Prostate gland (tissue), 2 donors: ENCODE measurements around the gene CHID1. TPM values are rescaled to one million over a fixed set of nuclear protein-coding genes. Genes with fewer than 3 reads are reported as not detected.
A peak's percentile ranks its signal among the peaks of the same experiment; 100 is the strongest.

ENCODE experiments used
- DNase-seq: peaks from one replicate; pipeline ENCODE4 v3.0.0-alpha.2; 2019; ENCODE audit warnings: low spot score
- H3K27ac ChIP-seq, 2 donors: fragments of 200-600 bp; sonication (generic); 2 replicates each; pipeline ENCODE4 v1.5.1; 2017 to 2019
- H3K27me3 ChIP-seq: fragments of 200-600 bp; sonication (generic); replicated peaks from 2 replicates; pipeline ENCODE4 v1.5.1; 2019; ENCODE audit not compliant: insufficient read depth
- H3K36me3 ChIP-seq, 2 donors: fragments of 200-600 bp; sonication (generic); 1 replicate in 1 of 2; 2 replicates in 1 of 2; pipeline versions ENCODE4 v1.5.1 to v1.8.1; 2017 to 2019
- H3K4me1 ChIP-seq: fragments of 200-600 bp; sonication (generic); replicated peaks from 2 replicates; pipeline ENCODE4 v1.5.1; 2019
- H3K4me3 ChIP-seq, 2 donors: fragments of 200-600 bp; sonication (generic); 2 replicates each; pipeline ENCODE4 v1.5.1; 2017 to 2019
- H3K9me3 ChIP-seq: fragments of 200-600 bp; sonication (generic); 2 replicates; pipeline ENCODE4 v1.5.1; 2017
- CTCF ChIP-seq, 4 experiments: fragments of 200-600 bp in 2 of 4; fragments of 450-650 bp in 2 of 4; sonication (generic) in 2 of 4; IDR thresholded peaks; 1 replicate in 3 of 4; 2 replicates in 1 of 4; pipeline ENCODE4 v1.5.1; 2016 to 2019; ENCODE audit warnings: antibody characterized with exemption in 4 of 4, mild to moderate bottlenecking in 2 of 4, moderate library complexity in 2 of 4
- POLR2A ChIP-seq: fragments of 450-650 bp; IDR thresholded peaks from one replicate; pipeline ENCODE4 v1.6.1; 2016; ENCODE audit warnings: antibody characterized with exemption, mild to moderate bottlenecking
- POLR2AphosphoS5 ChIP-seq: sonication (generic); formaldehyde crosslinking; IDR thresholded peaks from one replicate; pipeline ENCODE4 v1.6.1; 2017; ENCODE audit warnings: antibody characterized with exemption
- WGBS: methylation state at CpG from one replicate; pipeline ENCODE4 v1.1.5; 2018; 5-methylcytosine and 5-hydroxymethylcytosine counted together
- intact Hi-C: fragments of 100-400 bp; cut with DNase I; formaldehyde crosslinking; loops from one replicate; pipeline ENCODE4 v1.14.2; 2022
- total RNA-seq, 2 donors: library from RNA; depleted of rRNA; stranded (reverse); fragments of >200 nt; gene quantifications; one replicate each; pipeline ENCODE4 v1.1.0, GENCODE V29; 2016

Gene CHID1
- total RNA-seq, 2 donors from 2014 or later, result 107 to 145 TPM

DNA sequence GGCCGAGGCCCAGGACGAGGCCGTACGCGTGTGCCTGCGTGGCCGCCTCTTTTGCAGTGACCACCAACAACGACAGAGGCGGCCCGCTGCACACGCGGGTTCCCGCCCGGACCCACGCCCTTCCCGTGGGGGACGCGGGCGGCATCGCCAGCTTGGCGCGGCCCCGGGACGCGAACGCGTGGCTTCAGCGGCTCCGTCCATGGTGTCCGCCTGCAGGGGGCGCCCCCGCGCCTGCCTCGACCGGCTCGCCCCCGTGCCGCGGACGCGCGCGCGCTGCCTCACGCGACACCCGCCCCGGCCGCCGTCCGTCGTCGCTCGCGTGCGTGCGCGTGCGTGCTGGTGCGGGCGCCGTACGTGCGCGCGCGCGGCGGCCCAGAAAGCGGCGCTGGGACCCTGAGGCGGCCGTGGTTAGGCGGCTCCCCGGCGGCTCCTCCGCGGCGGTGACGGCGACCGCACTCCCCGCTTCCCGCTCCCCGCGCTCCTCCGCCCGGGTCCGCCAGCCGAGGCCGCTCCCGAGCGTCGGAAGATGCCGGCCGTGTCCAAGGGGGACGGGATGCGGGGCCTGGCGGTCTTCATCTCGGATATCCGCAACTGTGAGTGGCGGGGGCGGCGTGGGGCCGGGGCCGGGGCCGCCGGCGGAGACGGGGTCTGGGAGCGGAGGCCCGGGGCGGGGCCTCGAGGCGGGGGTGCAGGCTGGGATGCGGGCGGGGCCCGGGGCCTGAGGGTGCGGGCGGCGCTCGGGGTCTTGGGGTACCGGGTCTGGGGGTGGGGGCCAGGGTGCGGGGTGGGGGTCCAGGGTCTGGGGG is 15.1 kb upstream of the CHID1 start, which contains the start of gene AP2A2:
Gene AP2A2, plus strand, starts transcription at position 375 of the 806 bp plus-strand sequence. Its CDS starts 152 bp downstream, at position 527.
- H3K4me3 ChIP-seq, result peak within 1 kb of the TSS; percentile 93 to 98
- WGBS, result under 1% methylated on average over 63 of the region's 124 CpGs
- intact Hi-C loops, result loop anchor here (5.0 kb wide), 1 partner anchor 78 kb away; no protein-coding TSS in a partner anchor
- no peaks in the 10 kb centered on the region for H3K36me3 ChIP-seq
- DNase-seq, result peak; percentile 82
- H3K27ac ChIP-seq, result peak within 1 kb of the TSS; percentile 80 to 93
- no peaks in the 10 kb centered on the region for H3K9me3 ChIP-seq
- H3K27me3 ChIP-seq, result no peaks in the 10 kb centered on the region
- H3K4me1 ChIP-seq, result no peaks in the 10 kb centered on the region
- peak; percentile 70 to 97 (median 88) for TF ChIP-seq CTCF (IDR thresholded peaks at IDR 0.05)
- TF ChIP-seq POLR2AphosphoS5, result no peak
- peak; percentile 69 for TF ChIP-seq POLR2A

DNA sequence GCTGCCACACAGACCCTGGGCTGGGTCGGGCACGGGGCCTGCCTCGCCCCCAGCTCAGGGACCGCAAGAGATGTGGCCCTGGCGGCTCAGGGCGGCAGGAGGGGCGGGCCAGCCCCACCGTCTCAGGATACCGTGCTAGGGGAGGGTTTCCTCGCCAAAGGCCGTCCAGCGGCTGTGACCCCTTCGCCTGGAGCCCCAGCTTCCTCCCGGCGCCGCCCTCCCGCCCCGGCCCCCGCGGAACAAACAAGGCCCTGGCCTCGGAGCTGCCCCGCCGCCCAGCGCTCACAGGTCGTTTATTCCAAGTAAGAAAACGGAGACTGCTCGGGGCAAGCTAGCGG is 14.5 kb upstream of the CHID1 start:
- Histone ChIP-seq H3K4me3 (peak overlapping the region; percentile 93 to 98), H3K36me3 (no peaks in the 10 kb centered on the region), H3K9me3 (no peaks in the 10 kb centered on the region), H3K4me1 (no peaks in the 10 kb centered on the region), H3K27ac (peak overlapping the region; percentile 39 to 93), H3K27me3 (no peaks in the 10 kb centered on the region)
- WGBS, result 68% methylated on average over 14 of the region's 28 CpGs
- no peak for DNase-seq
- TF ChIP-seq POLR2A, result no peak
- no peak for TF ChIP-seq POLR2AphosphoS5
- no peak for TF ChIP-seq CTCF (IDR thresholded peaks at IDR 0.05)
- intact Hi-C loops, result loop anchor here (5.0 kb wide), 1 partner anchor 78 kb away; no protein-coding TSS in a partner anchor

DNA sequence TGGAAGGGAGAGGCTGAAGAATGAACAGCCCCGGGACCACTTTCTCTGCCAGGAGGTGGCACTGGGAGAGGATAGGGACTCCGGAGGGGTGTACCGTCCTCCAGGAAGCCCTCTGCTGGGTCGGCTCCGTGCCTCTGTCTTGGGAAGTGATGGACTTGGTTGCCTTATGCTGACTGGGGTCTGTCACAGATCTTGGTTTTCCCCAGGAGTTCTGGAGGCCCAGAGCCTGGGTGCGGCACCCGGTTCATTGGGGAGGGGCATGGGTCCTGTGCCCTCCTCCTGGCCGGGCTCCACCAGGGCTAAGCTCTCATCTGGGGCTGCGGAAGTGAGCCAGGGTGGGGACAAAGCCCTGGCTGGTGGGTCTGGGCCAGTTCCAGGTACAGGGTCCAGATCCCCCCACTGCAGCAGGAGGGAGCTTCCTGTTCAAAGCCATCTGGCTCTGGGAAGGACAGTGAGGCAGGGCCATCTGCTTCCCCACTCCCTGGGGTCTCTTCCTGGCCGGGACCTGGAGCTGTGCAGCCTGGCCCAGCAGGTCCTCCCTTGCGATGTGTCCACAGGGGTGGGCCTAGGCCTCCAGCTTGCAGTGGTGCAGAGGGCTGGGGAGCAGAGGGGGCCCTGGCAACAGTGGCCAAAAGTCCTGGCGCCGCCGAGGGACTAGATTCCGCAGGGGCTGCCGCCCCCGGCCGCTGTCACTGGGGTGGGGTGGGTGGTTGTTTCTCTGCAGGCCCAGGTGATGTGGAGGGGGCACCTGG is 14.0 kb upstream of the CHID1 start:
- Histone ChIP-seq H3K27me3 (no peaks in the 10 kb centered on the region), H3K9me3 (no peaks in the 10 kb centered on the region), H3K4me1 (no peaks in the 10 kb centered on the region), H3K27ac (no peak overlapping the region), H3K4me3 (no peak overlapping the region), H3K36me3 (no peaks in the 10 kb centered on the region)
- 66% methylated on average over 18 of the region's 18 CpGs for WGBS
- no peak for TF ChIP-seq POLR2A
- no peak for TF ChIP-seq CTCF (IDR thresholded peaks at IDR 0.05)
- no peak for TF ChIP-seq POLR2AphosphoS5
- intact Hi-C loops, result loop anchor here (5.0 kb wide), 1 partner anchor 77 kb away; no protein-coding TSS in a partner anchor
- no peak for DNase-seq

DNA sequence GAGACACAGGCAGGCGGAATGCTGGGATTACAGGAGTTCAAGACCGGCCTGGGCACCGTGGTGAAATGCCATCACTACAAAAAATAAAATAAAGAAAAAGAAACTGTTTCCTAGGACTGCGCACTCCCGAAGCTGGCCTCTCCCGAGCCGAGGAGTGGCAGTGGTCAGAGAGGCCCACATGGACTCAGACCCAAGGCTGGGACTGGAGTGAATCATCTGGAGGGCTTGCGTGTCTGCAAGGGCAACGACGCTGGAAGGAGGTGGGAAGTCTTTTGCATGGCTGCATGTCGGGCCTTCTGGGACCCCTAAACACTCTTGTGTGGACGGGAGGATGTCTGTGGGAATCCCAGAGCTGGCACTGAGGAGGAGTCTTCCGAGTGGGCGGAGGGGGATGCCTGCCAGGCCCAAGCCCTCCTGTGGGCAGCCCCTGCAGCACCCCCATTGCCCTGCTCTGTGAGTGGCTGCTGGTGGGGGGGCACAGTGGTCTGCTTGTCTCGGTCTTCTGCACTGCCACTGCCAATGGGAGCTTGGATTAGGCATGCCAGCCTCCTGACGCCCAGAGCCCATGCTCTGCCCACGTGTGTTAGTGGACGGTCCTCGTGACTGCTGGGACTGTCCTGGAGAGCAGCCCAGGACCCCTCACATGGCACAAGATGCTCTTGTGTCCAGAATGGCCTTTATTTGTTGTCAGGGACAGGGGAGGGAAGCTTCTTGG is 13.2 kb upstream of the CHID1 start:
- no peaks in the 10 kb centered on the region for H3K9me3 ChIP-seq
- no peak for DNase-seq
- TF ChIP-seq POLR2AphosphoS5 (no peak), POLR2A (no peak), CTCF (IDR thresholded peaks at IDR 0.05) (no peak)
- H3K27ac ChIP-seq, result no peak overlapping the region
- H3K27me3 ChIP-seq, result no peaks in the 10 kb centered on the region
- 85% methylated on average over 19 of the region's 19 CpGs for WGBS
- no peaks in the 10 kb centered on the region for H3K36me3 ChIP-seq
- H3K4me1 ChIP-seq, result no peaks in the 10 kb centered on the region
- intact Hi-C loops, result no loop called here
- H3K4me3 ChIP-seq, result no peak overlapping the region
